Motor neuron (in vitro differentiated cells): ENCODE data around the gene ARHGEF7. TPM values are rescaled to one million over a fixed set of nuclear protein-coding genes. Genes with fewer than 3 reads are reported as not detected.
A peak's percentile ranks its signal among the peaks of the same experiment; 100 is the strongest.

ENCODE experiments used
- ATAC-seq, 8 experiments: fragments of 200-7000 bp; cut with Tn5 transposase; replicated peaks in 6 of 8; 2 replicates each; pipeline ENCODE4 v1.8.0; 2021; ENCODE audit warnings: mild to moderate bottlenecking in 8 of 8, moderate library complexity in 8 of 8
- H3K27ac ChIP-seq, 2 donors: fragments of 250-450 bp; sonication (Bioruptor Pico); 2 replicates each; pipeline ENCODE4 v1.9.0; 2021; ENCODE audit warnings: antibody characterized with exemption in 2 of 2, mild to moderate bottlenecking in 2 of 2, moderate library complexity in 1 of 2
- H3K4me1 ChIP-seq, 2 donors: fragments of 250-450 bp; sonication (Bioruptor Pico); replicated peaks in 1 of 2; 2 replicates each; pipeline ENCODE4 v1.6.1; 2021; ENCODE audit warnings: antibody characterized with exemption in 2 of 2, mild to moderate bottlenecking in 2 of 2, moderate library complexity in 1 of 2
- H3K4me3 ChIP-seq, 5 donors: fragments of 250-450 bp; sonication (Bioruptor Pico); 2 replicates each; pipeline ENCODE4 v1.9.0; 2021; ENCODE audit warnings: antibody characterized with exemption in 5 of 5, mild to moderate bottlenecking in 5 of 5, moderate library complexity in 4 of 5
- WGBS, 10 experiments: fragments of 450-650 bp; shearing (Covaris generic); methylation state at CpG; one replicate each; pipeline ENCODE4 v1.0.0; 2022; 5-methylcytosine and 5-hydroxymethylcytosine counted together
- in situ Hi-C, 9 experiments: fragments of 400-800 bp; cut with MboI; loops; one replicate each; pipeline ENCODE4 v1.15.0; 2021; ENCODE audit warnings: low sequenced_read_pairs in 9 of 9, low pct_unique_long_range_greater_than_20kb in 2 of 9; ENCODE audit not compliant: unreplicated experiment in 9 of 9
- total RNA-seq, 8 experiments: library from RNA; unstranded; fragments of 300-600 nt; gene quantifications; 2 replicates each; pipeline versions ENCODE4 v1.2.3 to v1.2.4, GENCODE V29; 2022

Gene ARHGEF7
- total RNA-seq, 8 experiments from 2014 or later, result 27.9 to 56.9 (median 50.5) TPM

GRCh38 chr13:111230385-111230930, 115.3 kb downstream of the ARHGEF7 start:
- no peak for ATAC-seq
- in situ Hi-C loops, result no loop called here
- H3K4me1 ChIP-seq, result no peaks in the 10 kb centered on the region
- 32 to 100% (median 84%) methylated on average over 3 to 6 of the region's 10 CpGs; no CpG with 5 or more reads in 2 of the 10 experiments for WGBS, 10 experiments
- no peak overlapping the region for H3K4me3 ChIP-seq
- no peak overlapping the region for H3K27ac ChIP-seq

- Histone ChIP-seq H3K27ac (no peak overlapping the region), H3K4me1 (no peaks in the 10 kb centered on the region), H3K4me3 (no peak overlapping the region)
- ATAC-seq, result no peak
- in situ Hi-C loops, result no loop called here
- WGBS, 10 experiments, result 82 to 100% (median 95%) methylated on average over 1 to 4 of the region's 7 CpGs; no CpG with 5 or more reads in 4 of the 10 experiments
Measured at GRCh38 chr13:111232191-111232590, 117.1 kb downstream of the ARHGEF7 start.

- Histone ChIP-seq H3K27ac (no peak overlapping the region), H3K4me1 (no peaks in the 10 kb centered on the region), H3K4me3 (no peak overlapping the region)
- ATAC-seq, result no peak
- WGBS, 10 experiments, result 0 to 83% (median 67%) methylated on average over 1 of the region's 1 CpG; no CpG with 5 or more reads in 3 of the 10 experiments
- in situ Hi-C loops, result no loop called here
Measured at GRCh38 chr13:111233080-111233479, 118.0 kb downstream of the ARHGEF7 start.

GRCh38 chr13:111239764-111240670, 124.9 kb downstream of the ARHGEF7 start:
- Histone ChIP-seq H3K4me1 (no peaks in the 10 kb centered on the region), H3K4me3 (no peak overlapping the region), H3K27ac (no peak overlapping the region)
- in situ Hi-C loops, result no loop called here
- 40 to 97% (median 81%) methylated on average over 1 to 15 of the region's 15 CpGs; no CpG with 5 or more reads in 1 of the 10 experiments for WGBS, 10 experiments
- ATAC-seq, result no peak

GRCh38 chr13:111241006-111241755, 126.1 kb downstream of the ARHGEF7 start:
- 40 to 100% (median 73%) methylated on average over 1 to 12 of the region's 16 CpGs; no CpG with 5 or more reads in 1 of the 10 experiments for WGBS, 10 experiments
- H3K4me3 ChIP-seq, result no peak overlapping the region
- H3K27ac ChIP-seq, result no peak overlapping the region
- H3K4me1 ChIP-seq, result no peaks in the 10 kb centered on the region
- in situ Hi-C loops, result no loop called here
- peak in 5 of 8 experiments; percentile 53 to 87 (median 59) for ATAC-seq

GRCh38 chr13:111241862-111242261, 126.8 kb downstream of the ARHGEF7 start:
- Histone ChIP-seq H3K4me1 (no peaks in the 10 kb centered on the region), H3K4me3 (no peak overlapping the region), H3K27ac (no peak overlapping the region)
- no peak for ATAC-seq
- WGBS, 10 experiments, result 86 to 100% (median 93%) methylated on average over 1 to 9 of the region's 11 CpGs; no CpG with 5 or more reads in 3 of the 10 experiments
- in situ Hi-C loops, result no loop called here

- WGBS, 10 experiments, result 89 to 100% (median 94%) methylated on average over 1 to 8 of the region's 8 CpGs; no CpG with 5 or more reads in 1 of the 10 experiments
- H3K4me1 ChIP-seq, result no peaks in the 10 kb centered on the region
- no peak overlapping the region for H3K4me3 ChIP-seq
- no peak for ATAC-seq
- in situ Hi-C loops, result no loop called here
- no peak overlapping the region for H3K27ac ChIP-seq
Measured at GRCh38 chr13:111242585-111242984, 127.5 kb downstream of the ARHGEF7 start.

- Histone ChIP-seq H3K27ac (no peak overlapping the region), H3K4me1 (no peaks in the 10 kb centered on the region), H3K4me3 (no peak overlapping the region)
- no peak for ATAC-seq
- WGBS, 10 experiments, result 83 to 100% (median 100%) methylated on average over 1 of the region's 1 CpG; no CpG with 5 or more reads in 2 of the 10 experiments
- in situ Hi-C loops, result no loop called here
Measured at GRCh38 chr13:111243981-111244380, 128.9 kb downstream of the ARHGEF7 start.

GRCh38 chr13:111245576-111246384, 130.7 kb downstream of the ARHGEF7 start:
- in situ Hi-C loops, result no loop called here

GRCh38 chr13:111247552-111247951, 132.4 kb downstream of the ARHGEF7 start:
- no peaks in the 10 kb centered on the region for H3K4me1 ChIP-seq
- ATAC-seq, result peak in 1 of 8 experiments; percentile 86
- WGBS, 10 experiments, result 50 to 100% (median 88%) methylated on average over 1 to 5 of the region's 7 CpGs; no CpG with 5 or more reads in 1 of the 10 experiments
- H3K4me3 ChIP-seq, result no peak overlapping the region
- no peak overlapping the region for H3K27ac ChIP-seq
- in situ Hi-C loops, result no loop called here

More at GRCh38 chr13:111245576-111246384, 130.7 kb downstream of the ARHGEF7 start:
- Histone ChIP-seq H3K4me3 (no peak overlapping the region), H3K27ac (no peak overlapping the region), H3K4me1 (no peaks in the 10 kb centered on the region)
- 80 to 100% (median 92%) methylated on average over 2 to 11 of the region's 11 CpGs; no CpG with 5 or more reads in 1 of the 10 experiments for WGBS, 10 experiments
- ATAC-seq, result no peak

- Histone ChIP-seq H3K4me3 (no peak overlapping the region), H3K27ac (no peak overlapping the region), H3K4me1 (no peaks in the 10 kb centered on the region)
- 63 to 100% (median 92%) methylated on average over 1 to 3 of the region's 3 CpGs for WGBS, 10 experiments
- in situ Hi-C loops, result no loop called here
- no peak for ATAC-seq
Measured at GRCh38 chr13:111248822-111249221, 133.7 kb downstream of the ARHGEF7 start.

- in situ Hi-C loops, result no loop called here
- H3K4me1 ChIP-seq, result no peaks in the 10 kb centered on the region
- H3K4me3 ChIP-seq, result no peak overlapping the region
- 90 to 100% (median 95%) methylated on average over 2 to 12 of the region's 12 CpGs; no CpG with 5 or more reads in 1 of the 10 experiments for WGBS, 10 experiments
- H3K27ac ChIP-seq, result no peak overlapping the region
- peak in 2 of 8 experiments; percentile 38 to 49 for ATAC-seq
Measured at GRCh38 chr13:111249637-111250360, 134.7 kb downstream of the ARHGEF7 start.
